ENCODE measurements around the gene TLE6. TPM values are rescaled to one million over a fixed set of nuclear protein-coding genes. Genes with fewer than 3 reads are reported as not detected.

Gene TLE6
- total and polyA plus RNA-seq, 10 of the 15 experiments (the other 5 are each of a cell fraction or from before 2014, with no cell fraction given): 2.7 to 13.8 (median 6.4) TPM

DNA sequence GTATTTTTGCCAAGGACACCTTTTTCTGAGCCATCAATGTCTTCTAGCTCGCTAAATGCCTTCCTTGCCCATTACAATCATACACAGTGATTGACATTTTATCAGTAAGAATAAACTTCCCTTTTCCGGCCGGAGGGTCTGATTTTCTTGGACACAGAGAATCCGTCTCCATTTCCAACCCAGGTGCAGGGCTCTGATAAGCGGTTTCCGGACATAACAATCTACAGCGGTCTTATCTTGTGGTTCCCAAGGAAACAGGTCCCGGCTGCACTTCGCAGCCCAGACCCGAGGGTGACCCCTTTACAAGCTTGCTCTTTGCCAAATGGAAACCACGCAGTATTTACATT lies 27.5 kb upstream of the TLE6 start (continued):
- TF ChIP-seq E4F1 (IDR thresholded peaks at IDR 0.05; ENCODE audit: borderline replicate concordance, partially characterized antibody): no peak

GRCh38 chr19:2950286-2951124 lies 26.9 kb upstream of the TLE6 start:
- RAD21 ChIA-PET (ENCODE audit: unreplicated experiment): interaction anchor here (0.7 to 2.4 kb wide), 17 partner anchors 10 to 479 kb away, joined by 3 to 16 read pairs (median 4); partner anchors contain the start of genes TLE6 and ZNF57
- Histone ChIP-seq H2AFZ (ENCODE audit: control insufficient read depth, low read depth, low read length) (peak overlapping the region; percentile 73), H3K79me2 (ENCODE audit: control insufficient read depth, insufficient read depth, low read length) (peaks cover 17% of the 10 kb centered on the region), H3K9ac (ENCODE audit: control insufficient read depth, insufficient read depth, low read length) (peak overlapping the region; percentile 87), H3K27me3 (replicated peaks in 1 of 2; ENCODE audit: control insufficient read depth in 2 of 2, insufficient read depth in 2 of 2, low read length in 1 of 2) (no peaks in the 10 kb centered on the region), H3K4me1 (ENCODE audit: control insufficient read depth, insufficient read depth, low read length) (peaks cover 3% of the 10 kb centered on the region), H4K20me1 (ENCODE audit: control insufficient read depth, insufficient read depth) (no peaks in the 10 kb centered on the region), H3K9me3 (replicated peaks; ENCODE audit: control insufficient read depth, insufficient read depth, low read length) (no peaks in the 10 kb centered on the region), H3K4me2 (ENCODE audit: control insufficient read depth, insufficient read depth) (peak overlapping the region; percentile 70; the same call in 1 of the 2 replicates), H3K27ac (ENCODE audit: control insufficient read depth, insufficient read depth) (peak overlapping the region; percentile 85), H3K36me3 (ENCODE audit: control insufficient read depth in 2 of 2, insufficient read depth in 2 of 2, low read length in 1 of 2) (no peaks in the 10 kb centered on the region), H3K4me3 (peak overlapping the region; percentile 83)
- POLR2A ChIA-PET: interaction anchor here (0.6 to 1.5 kb wide), 12 partner anchors 8 to 738 kb away, joined by 3 to 8 read pairs (median 3); partner anchors contain the start of genes THOP1, TLE6 and ZNF57
- peak; percentile 99 for DNase-seq (ENCODE audit: low read depth, low spot score)
- peak; percentile 99 for FAIRE-seq
- no TSS peak for BruUV-seq (replicated peaks)
- in situ Hi-C loops (cut with MboI): no loop called here
- intact Hi-C loops (cut with micrococcal nuclease; ENCODE audit: unreplicated experiment): no loop called here
- CTCF ChIA-PET: interaction anchor here (0.6 to 4.3 kb wide), 37 partner anchors 8 to 354 kb away, joined by 3 to 43 read pairs (median 5); partner anchors contain the start of genes GNA11, GNA15, TLE6 and ZNF554
- under 1% methylated on average over 53 of the region's 53 CpGs for WGBS (ENCODE audit: insufficient coverage, insufficient replicate concordance, low lambda C conversion rate, missing lambda C conversion rate)
- ATAC-seq: peak; percentile 99
- SMC1A ChIA-PET (ENCODE audit: uncharacterized antibody, unreplicated experiment): interaction anchor here (0.6 to 2.9 kb wide), 20 partner anchors 9 to 417 kb away, joined by 3 to 13 read pairs (median 3); partner anchors contain the start of gene TLE6
- TF ChIP-seq RB1 (IDR thresholded peaks at IDR 0.05; ENCODE audit: borderline replicate concordance) (peak; percentile 78; the same call in 1 of the 2 replicates), RAD51 (IDR thresholded peaks at IDR 0.05) (no peak), USF1 (IDR thresholded peaks at IDR 0.05; ENCODE audit: borderline replicate concordance, extremely low read length, insufficient read depth, low read depth, low read length) (no peak), CBFB (IDR thresholded peaks at IDR 0.05; ENCODE audit: low read depth) (peak; percentile 80), WRNIP1 (IDR thresholded peaks at IDR 0.05; ENCODE audit: borderline replicate concordance, low read depth, low read length) (no peak), HDAC6 (IDR thresholded peaks at IDR 0.05; ENCODE audit: unreplicated experiment) (no peak), FOXM1 (IDR thresholded peaks at IDR 0.05; ENCODE audit: low read depth, low read length) (no peak), MTA3 (IDR thresholded peaks at IDR 0.05; ENCODE audit: borderline replicate concordance, low read length) (no peak), NFYA (IDR thresholded peaks at IDR 0.05; ENCODE audit: borderline replicate concordance, low read depth, low read length) (no peak; the same call in 1 of the 2 replicates), CBX3 (IDR thresholded peaks at IDR 0.05; ENCODE audit: borderline replicate concordance, low read depth) (no peak)
- TF ChIP-seq, protein P1, sequence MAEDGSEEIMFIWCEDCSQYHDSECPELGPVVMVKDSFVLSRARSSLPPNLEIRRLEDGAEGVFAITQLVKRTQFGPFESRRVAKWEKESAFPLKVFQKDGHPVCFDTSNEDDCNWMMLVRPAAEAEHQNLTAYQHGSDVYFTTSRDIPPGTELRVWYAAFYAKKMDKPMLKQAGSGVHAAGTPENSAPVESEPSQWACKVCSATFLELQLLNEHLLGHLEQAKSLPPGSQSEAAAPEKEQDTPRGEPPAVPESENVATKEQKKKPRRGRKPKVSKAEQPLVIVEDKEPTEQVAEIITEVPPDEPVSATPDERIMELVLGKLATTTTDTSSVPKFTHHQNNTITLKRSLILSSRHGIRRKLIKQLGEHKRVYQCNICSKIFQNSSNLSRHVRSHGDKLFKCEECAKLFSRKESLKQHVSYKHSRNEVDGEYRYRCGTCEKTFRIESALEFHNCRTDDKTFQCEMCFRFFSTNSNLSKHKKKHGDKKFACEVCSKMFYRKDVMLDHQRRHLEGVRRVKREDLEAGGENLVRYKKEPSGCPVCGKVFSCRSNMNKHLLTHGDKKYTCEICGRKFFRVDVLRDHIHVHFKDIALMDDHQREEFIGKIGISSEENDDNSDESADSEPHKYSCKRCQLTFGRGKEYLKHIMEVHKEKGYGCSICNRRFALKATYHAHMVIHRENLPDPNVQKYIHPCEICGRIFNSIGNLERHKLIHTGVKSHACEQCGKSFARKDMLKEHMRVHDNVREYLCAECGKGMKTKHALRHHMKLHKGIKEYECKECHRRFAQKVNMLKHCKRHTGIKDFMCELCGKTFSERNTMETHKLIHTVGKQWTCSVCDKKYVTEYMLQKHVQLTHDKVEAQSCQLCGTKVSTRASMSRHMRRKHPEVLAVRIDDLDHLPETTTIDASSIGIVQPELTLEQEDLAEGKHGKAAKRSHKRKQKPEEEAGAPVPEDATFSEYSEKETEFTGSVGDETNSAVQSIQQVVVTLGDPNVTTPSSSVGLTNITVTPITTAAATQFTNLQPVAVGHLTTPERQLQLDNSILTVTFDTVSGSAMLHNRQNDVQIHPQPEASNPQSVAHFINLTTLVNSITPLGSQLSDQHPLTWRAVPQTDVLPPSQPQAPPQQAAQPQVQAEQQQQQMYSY (CRISPR knock-in tag; IDR thresholded peaks at IDR 0.05): no peak

All from GM12878 (cell line).